HT1080 (cell line): Measurements from ENCODE around the gene CYB561D1. TPM values are rescaled to one million over a fixed set of nuclear protein-coding genes. Genes with fewer than 3 reads are reported as not detected.

ENCODE experiments used
- DNase-seq: peaks from one replicate; pipeline ENCODE4 v3.0.0-alpha.2; 2015; ENCODE audit warnings: low read depth
- total RNA-seq: library from RNA; depleted of rRNA; stranded (reverse); fragments of >200 nt; shearing (Covaris generic); gene quantifications from 2 replicates; pipeline ENCODE4 v1.2.3, GENCODE V29; 2014; rRNA removed

CYB561D1 gene
- total RNA-seq, 1 experiment from 2014 or later = 2.7 TPM

DNA sequence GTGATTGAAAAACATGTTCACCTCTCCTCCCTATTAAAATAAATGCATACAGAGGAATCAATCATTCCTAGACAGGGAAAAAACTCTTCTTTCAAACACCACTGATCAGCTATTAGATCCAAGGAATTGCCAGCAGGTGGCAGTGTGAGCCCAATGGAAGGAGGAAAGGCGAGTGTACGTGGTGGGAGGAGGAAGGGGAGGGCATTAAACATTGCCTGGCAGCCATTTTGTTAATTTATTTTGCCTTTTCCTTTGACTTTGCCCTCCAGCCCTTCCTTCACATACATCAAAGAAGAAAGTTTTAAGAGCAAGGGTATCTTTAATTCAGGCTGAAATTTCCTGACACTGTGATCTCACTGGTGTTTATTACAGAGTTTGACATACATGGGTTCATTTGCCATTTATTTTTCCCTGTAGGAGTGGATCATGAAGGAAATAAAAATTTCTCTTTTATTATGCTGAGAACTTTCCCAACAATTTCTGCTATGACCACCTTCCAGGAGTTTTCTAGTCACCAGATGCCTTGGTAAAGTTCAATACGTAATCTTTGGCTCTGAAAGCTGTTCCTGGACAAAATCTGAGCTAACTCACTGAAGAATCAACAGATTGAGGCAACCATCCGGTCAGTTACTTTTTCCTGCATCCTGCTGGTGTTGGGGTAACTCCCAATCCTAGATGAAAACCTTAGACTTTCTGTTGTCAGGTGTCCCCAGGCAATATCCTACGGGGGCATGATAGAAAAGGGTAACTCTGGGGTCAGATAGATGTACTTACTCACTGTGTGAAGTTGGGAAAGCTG, 52.6 kb downstream of the CYB561D1 start:
- peak; percentile 77 for DNase-seq

- DNase-seq = no peak
Observed at GRCh38 chr1:109547463-109548320, 53.8 kb downstream of the CYB561D1 start.

GRCh38 chr1:109548321-109549267, 54.7 kb downstream of the CYB561D1 start, which contains the start of gene GNAI3:
Gene GNAI3, plus strand, starts transcription at chr1:109548615. Its CDS starts 106 bp downstream, at chr1:109548721.
- DNase-seq = peak; percentile 94

Other genes with a start within 250 kb of the CYB561D1 start
- gene CELSR2, start 244.6 kb upstream of the CYB561D1 start, total RNA-seq = 1.5 and 1.7 TPM in 2 replicates
- gene PSRC1, start 210.9 kb upstream of the CYB561D1 start, total RNA-seq = 62.1 and 65.2 TPM in 2 replicates
- not detected in 2 replicates for gene MYBPHL, start 187.1 kb upstream of the CYB561D1 start, total RNA-seq
- gene SORT1, start 96.2 kb upstream of the CYB561D1 start, total RNA-seq = 7.7 and 8.1 TPM in 2 replicates
- gene PSMA5, start 67.6 kb upstream of the CYB561D1 start, total RNA-seq = 54.6 and 94.4 TPM in 2 replicates
- gene SYPL2, start 27.5 kb upstream of the CYB561D1 start, total RNA-seq = 0.05 and 0.17 TPM in 2 replicates
- gene ATXN7L2, start 10.2 kb upstream of the CYB561D1 start, total RNA-seq = 10.2 and 11.1 TPM in 2 replicates
- gene AMIGO1, start 15.6 kb downstream of the CYB561D1 start, total RNA-seq = 1.4 and 2.0 TPM in 2 replicates
- not detected in 2 replicates for gene GPR61, start 45.8 kb downstream of the CYB561D1 start, total RNA-seq
- 11.0 and 12.1 TPM in 2 replicates for gene GNAI3, start 54.5 kb downstream of the CYB561D1 start, total RNA-seq
- 0.13 and 0.43 TPM in 2 replicates for gene GNAT2, start 125.5 kb downstream of the CYB561D1 start, total RNA-seq
- 70.8 and 71.4 TPM in 2 replicates for gene AMPD2, start 125.7 kb downstream of the CYB561D1 start, total RNA-seq
- gene GSTM4, start 162.0 kb downstream of the CYB561D1 start, total RNA-seq = 0.13 TPM in 1 of 2 replicates, not detected in the other
- gene GSTM2, start 174.0 kb downstream of the CYB561D1 start, total RNA-seq = 2.3 and 3.1 TPM in 2 replicates
- 14.5 and 17.0 TPM in 2 replicates for gene GSTM1, start 193.7 kb downstream of the CYB561D1 start, total RNA-seq
- 0.03 TPM in 1 of 2 replicates, not detected in the other for gene GSTM5, start 218.2 kb downstream of the CYB561D1 start, total RNA-seq
- 52.4 and 81.8 TPM in 2 replicates for gene GSTM3, start 246.9 kb downstream of the CYB561D1 start, total RNA-seq